Glutamatergic neuron (in vitro differentiated cells): ENCODE data around the gene UCN3. TPM values are rescaled to one million over a fixed set of nuclear protein-coding genes. Genes with fewer than 3 reads are reported as not detected.

Experiments used
- DNase-seq: peaks from one replicate; pipeline ENCODE4 v3.0.0; 2022
- H3K27ac Mint-ChIP-seq: one replicate; pipeline ENCODE4 v1.8.0; 2020; ENCODE audit warnings: mild to moderate bottlenecking, mixed read lengths, inconsistent platforms; ENCODE audit not compliant: unreplicated experiment
- H3K27me3 Mint-ChIP-seq: one replicate; pipeline ENCODE4 v1.8.0; 2020; ENCODE audit warnings: mild to moderate bottlenecking, moderate library complexity, mixed read lengths, inconsistent platforms; ENCODE audit not compliant: unreplicated experiment
- H3K36me3 Mint-ChIP-seq: one replicate; pipeline ENCODE4 v1.8.0; 2020; ENCODE audit warnings: mild to moderate bottlenecking, mixed read lengths, inconsistent platforms; ENCODE audit not compliant: unreplicated experiment
- H3K4me1 Mint-ChIP-seq: one replicate; pipeline ENCODE4 v1.8.0; 2020; ENCODE audit warnings: mild to moderate bottlenecking, low read depth, mixed read lengths, inconsistent platforms; ENCODE audit not compliant: unreplicated experiment
- H3K4me3 Mint-ChIP-seq: one replicate; pipeline ENCODE4 v1.8.0; 2020; ENCODE audit warnings: mild to moderate bottlenecking, mixed read lengths, inconsistent platforms; ENCODE audit not compliant: unreplicated experiment
- H3K9me3 Mint-ChIP-seq: one replicate; pipeline ENCODE4 v1.8.0; 2020; ENCODE audit warnings: mild to moderate bottlenecking, moderate library complexity, mixed read lengths, inconsistent platforms; ENCODE audit not compliant: unreplicated experiment
- CTCF ChIP-seq: fragments of 200-600 bp; sonication (generic); IDR thresholded peaks from one replicate; pipeline ENCODE4 v1.5.0; 2021; ENCODE audit not compliant: partially characterized antibody, unreplicated experiment
- total RNA-seq: library from RNA; stranded (reverse); fragmentation: NEBNext Ultra II Directional; extraction: Animal tissue kit (Norgen Biotek cat#: 25700); gene quantifications from one replicate; pipeline ENCODE4 v1.2.1, GENCODE V29; 2021; ENCODE audit not compliant: unreplicated experiment

UCN3 gene
- total RNA-seq, 1 donor from 2014 or later = not detected

- peaks cover 2% of the 10 kb centered on the region for H3K9me3 Mint-ChIP-seq
- H3K36me3 Mint-ChIP-seq = peaks cover 3% of the 10 kb centered on the region
- no peak for DNase-seq
- H3K27ac Mint-ChIP-seq = no peak overlapping the region
- no peak overlapping the region for H3K4me3 Mint-ChIP-seq
- TF ChIP-seq CTCF = no peak
- no peaks in the 10 kb centered on the region for H3K4me1 Mint-ChIP-seq
- no peaks in the 10 kb centered on the region for H3K27me3 Mint-ChIP-seq
Measured at GRCh38 chr10:5381187-5381586, 16.4 kb downstream of the UCN3 start.

GRCh38 chr10:5385224-5385623, 20.5 kb downstream of the UCN3 start:
- Mint-ChIP-seq H3K9me3 (no peaks in the 10 kb centered on the region), H3K36me3 (peaks cover 13% of the 10 kb centered on the region), H3K4me3 (no peak overlapping the region), H3K27ac (no peak overlapping the region), H3K4me1 (no peaks in the 10 kb centered on the region), H3K27me3 (no peaks in the 10 kb centered on the region)
- DNase-seq = no peak
- no peak for TF ChIP-seq CTCF

- no peak for TF ChIP-seq CTCF
- Mint-ChIP-seq H3K27ac (no peak overlapping the region), H3K9me3 (no peaks in the 10 kb centered on the region), H3K4me1 (no peaks in the 10 kb centered on the region), H3K27me3 (no peaks in the 10 kb centered on the region), H3K36me3 (peaks cover 21% of the 10 kb centered on the region), H3K4me3 (no peak overlapping the region)
- no peak for DNase-seq
Measured at GRCh38 chr10:5387169-5387568, 22.4 kb downstream of the UCN3 start.

- H3K4me3 Mint-ChIP-seq = no peak overlapping the region
- H3K27ac Mint-ChIP-seq = no peak overlapping the region
- H3K9me3 Mint-ChIP-seq = no peaks in the 10 kb centered on the region
- H3K27me3 Mint-ChIP-seq = no peaks in the 10 kb centered on the region
- TF ChIP-seq CTCF = no peak
- H3K36me3 Mint-ChIP-seq = peaks cover 27% of the 10 kb centered on the region
- no peak for DNase-seq
- no peaks in the 10 kb centered on the region for H3K4me1 Mint-ChIP-seq
Measured at GRCh38 chr10:5390607-5391205, 25.9 kb downstream of the UCN3 start.

- no peak overlapping the region for H3K4me3 Mint-ChIP-seq
- H3K4me1 Mint-ChIP-seq = no peaks in the 10 kb centered on the region
- no peak for TF ChIP-seq CTCF
- H3K27me3 Mint-ChIP-seq = no peaks in the 10 kb centered on the region
- no peak for DNase-seq
- peaks cover 20% of the 10 kb centered on the region for H3K36me3 Mint-ChIP-seq
- peaks cover 2% of the 10 kb centered on the region for H3K9me3 Mint-ChIP-seq
- no peak overlapping the region for H3K27ac Mint-ChIP-seq
Measured at GRCh38 chr10:5391790-5392189, 27.0 kb downstream of the UCN3 start.
